Measurements from ENCODE around the gene MACROD2.

- TF ChIP-seq CTCF (conservative IDR thresholded peaks at IDR 0.05 in 1 of 2, IDR thresholded peaks at IDR 0.05 in 1 of 2; ENCODE audit: extremely low read depth in 1 of 2, insufficient read depth in 1 of 2, low read depth in 1 of 2, low read length in 2 of 2) (no peak), EZH2 (IDR thresholded peaks at IDR 0.05; ENCODE audit: borderline replicate concordance, low read length) (no peak)
These were observed 1195.9 kb downstream of the MACROD2 start for GRCh38 chr20:15191082-15191723.

All from mammary epithelial cell (primary cell).